SW480 (cell line): ENCODE data around the gene ZNRF3.

Source experiments
- DNase-seq: peaks from one replicate; pipeline ENCODE4 v3.0.0-alpha.2; 2016; ENCODE audit warnings: low spot score

ZNRF3 gene

DNA sequence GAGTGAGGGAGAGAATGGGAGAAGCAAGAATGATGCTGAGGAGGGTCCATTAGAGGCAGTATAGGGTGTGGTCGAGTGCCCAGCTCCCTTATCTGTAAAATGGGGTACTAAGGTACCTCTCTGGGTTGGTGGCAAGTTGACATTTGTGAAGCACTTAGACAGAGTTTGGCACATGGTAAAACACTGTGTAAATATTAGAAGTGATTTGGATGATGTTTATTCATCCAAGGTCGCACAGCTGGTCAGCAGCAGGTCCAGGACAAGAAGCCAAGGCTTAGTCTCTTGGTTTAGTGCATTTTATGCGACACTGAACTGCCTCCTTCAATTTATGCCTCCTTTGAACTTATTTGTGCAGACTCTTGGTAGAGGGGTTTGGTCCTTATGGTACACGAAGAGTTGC lies 208.9 kb downstream of the ZNRF3 start:
- DNase-seq = no peak

DNA sequence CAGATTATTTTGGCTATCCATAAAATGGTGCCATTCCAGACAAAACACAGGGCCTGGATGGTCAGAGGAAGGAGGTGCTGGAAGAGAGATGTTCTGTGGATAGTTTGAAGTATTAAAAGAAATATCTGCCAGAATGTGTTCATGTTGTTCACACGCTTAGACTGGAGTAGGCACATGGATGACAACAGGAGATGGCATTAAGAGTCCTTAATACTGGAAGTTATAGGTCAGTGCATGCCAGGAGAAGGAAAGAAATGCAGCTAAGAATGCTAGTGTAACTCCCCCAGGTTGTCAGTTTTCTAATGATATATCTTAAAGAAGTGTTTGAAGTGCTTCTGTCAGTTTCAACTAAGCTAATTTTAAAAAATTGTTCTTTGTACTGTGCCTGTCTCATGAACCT lies 209.7 kb downstream of the ZNRF3 start:
- DNase-seq = no peak

DNA sequence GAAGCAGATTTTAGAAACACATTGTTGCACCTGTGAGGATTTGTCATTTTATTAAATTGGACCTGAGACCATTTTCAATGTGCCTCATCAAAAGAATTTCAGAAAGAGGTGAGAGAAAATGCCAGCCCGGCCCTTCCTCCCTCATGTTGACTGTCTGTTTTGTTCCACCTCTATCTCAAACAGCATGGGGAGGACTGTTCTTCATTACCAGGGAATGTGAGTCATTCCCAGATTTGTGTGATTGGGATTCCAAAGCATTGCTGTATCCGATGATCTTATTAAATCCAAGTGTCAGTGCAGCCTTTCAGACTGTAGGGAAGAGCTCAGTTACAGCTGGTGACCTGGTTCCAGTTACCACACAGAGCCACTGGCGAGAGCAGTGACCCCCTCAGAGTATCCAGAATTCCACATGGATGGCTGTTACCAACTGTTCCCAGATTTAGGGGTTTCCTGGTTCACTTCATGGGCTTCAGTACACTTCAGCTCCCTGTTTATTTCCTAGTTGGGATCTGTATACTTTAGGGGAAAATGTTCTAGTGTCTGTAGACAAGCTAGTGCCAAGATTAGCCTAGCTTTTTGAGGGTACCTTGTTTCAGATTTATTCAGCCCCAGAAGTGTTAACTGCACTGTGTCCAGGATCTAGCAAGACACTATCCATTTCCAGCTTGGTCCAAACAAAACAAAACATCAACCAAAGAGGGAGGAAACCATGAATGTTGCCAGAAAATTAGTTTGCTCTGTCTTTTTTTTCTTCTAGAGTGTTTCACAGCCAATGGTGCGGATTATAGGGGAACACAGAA lies 210.3 kb downstream of the ZNRF3 start:
- no peak for DNase-seq

DNA sequence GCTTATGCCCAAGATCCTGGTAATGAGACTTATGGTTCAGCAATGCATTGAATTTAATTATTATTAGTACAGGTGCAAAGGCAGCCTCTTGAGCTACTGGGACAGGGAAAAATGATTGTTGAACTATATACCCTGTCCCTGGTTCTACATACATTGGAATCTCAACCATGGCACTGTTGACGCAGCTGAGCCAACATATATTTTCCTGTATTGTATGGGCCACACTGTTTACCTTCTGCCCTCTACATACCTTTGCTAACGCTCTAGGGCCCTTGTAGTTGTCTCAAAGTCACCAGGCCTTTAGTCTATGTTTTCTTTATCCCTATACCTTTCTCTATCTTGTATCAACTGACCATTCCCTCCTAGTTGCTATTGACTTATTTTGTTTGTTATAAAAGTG lies 212.1 kb downstream of the ZNRF3 start:
- no peak for DNase-seq

DNA sequence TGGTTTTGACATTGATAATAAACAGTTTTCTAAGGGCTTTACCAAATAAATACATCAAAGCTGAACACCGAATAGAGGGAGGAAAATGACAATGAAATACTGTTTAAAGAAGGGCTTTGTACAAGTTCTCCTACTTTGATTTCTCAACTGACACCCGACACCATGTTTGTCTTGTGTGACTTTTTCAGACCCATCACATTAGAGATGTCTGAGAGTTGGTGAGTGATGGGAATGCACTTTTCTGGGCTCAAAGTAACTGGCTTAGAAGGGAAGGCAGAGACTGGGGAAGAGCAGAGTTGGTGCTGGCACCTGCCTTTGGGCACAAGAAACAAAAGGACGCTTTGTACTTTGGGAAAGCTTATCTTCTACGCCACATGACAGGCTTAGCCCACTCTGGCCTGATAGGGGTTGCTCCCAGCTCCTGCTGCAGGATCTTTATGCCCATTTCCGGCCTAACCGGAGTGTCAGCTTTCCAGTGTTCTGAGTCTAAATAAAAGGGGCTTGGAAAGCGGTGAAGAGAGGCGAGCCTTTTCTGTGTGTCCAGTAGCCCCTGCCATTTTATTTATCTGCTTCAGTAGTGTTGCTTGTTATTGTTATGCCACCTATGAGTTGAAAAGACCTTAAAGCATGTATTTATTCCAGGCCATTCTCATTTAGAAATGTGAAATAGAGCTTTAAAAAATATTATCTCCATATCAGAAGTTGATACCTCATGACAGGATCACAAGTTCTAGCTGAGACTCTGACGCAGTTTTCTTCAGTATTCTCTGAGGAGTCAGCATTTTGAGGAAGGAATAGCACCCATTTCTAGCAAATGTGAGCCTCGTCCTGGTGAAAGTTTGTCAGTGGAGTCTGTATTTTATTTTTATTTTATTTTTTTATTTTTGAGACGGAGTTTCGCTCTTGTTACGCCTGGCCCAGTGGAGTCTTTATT lies 213.6 kb downstream of the ZNRF3 start:
- peak; percentile 83 for DNase-seq

DNA sequence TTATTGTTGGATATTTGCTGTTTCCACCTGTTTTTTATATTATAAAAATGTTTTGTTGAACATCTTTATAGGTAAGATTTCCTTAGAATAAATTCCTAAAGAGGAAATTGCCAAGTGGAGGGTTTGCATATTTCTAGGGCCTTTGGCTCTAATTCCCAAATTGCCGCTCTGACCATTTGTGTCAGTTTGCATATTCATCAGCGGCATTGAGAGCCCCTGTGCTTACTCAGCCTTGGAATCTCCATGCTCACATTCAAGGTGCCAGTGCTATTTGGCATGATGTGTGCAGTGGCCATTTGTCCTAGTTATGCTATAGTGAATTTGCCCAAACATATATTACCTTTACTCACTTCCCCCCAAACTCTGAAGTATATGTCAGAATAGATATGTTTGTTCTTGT lies 214.9 kb downstream of the ZNRF3 start:
- no peak for DNase-seq

DNA sequence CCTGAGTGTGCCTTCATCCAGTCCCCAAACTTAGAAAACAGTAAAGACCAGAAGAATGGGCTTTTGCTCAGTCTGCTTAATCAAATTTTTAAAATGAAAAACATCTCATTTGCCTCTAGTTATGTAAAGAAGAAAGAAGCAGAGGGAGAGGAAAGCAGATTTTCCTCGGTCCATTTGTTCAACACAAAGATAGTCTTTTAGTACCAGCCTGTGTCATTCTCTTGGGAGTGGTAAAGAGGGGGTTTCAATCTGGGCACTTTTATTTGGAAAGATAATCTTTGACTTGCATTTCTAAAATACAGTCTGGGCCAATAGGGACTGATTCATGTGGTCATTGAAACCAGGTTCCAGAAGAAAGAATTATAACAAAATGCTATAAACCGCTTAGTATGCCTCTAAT lies 218.9 kb downstream of the ZNRF3 start:
- no peak for DNase-seq

DNA sequence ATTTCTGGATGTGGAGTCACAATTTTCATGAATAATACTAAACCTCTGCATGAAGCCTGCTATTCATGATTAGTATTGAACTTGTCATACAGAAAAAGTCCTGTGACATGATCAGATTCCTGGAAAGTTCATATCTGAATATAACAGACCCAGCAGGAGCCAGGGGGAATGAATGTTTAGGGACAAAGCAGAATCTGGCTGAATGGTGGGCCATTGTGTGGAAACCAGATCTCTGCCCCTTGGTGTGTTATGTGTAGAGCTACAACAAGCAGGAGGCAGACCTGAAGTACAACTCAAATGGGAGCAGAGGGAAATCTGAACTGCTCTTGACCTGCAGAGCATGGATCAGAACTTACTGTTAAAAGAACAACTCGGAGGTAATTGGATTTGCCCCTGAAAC lies 219.7 kb downstream of the ZNRF3 start:
- DNase-seq = no peak

DNA sequence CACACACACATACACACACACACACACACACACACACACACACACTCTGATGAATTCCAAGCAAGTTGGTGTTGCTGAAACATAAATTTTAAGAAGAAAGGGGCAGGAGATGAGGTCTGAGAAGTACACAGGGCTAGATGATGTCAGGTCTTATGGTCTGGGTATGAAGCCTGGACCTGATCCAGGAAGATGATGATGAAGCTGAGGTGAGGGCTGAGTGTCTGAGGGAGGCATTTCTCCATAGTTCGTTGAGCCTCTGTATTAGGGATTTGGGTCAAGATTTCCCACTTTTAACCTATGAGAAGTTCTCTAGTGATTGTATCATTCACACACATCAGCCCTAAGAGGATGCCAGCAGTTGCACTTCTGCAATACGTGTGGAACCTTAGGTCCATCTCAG lies 222.1 kb downstream of the ZNRF3 start:
- no peak for DNase-seq

DNA sequence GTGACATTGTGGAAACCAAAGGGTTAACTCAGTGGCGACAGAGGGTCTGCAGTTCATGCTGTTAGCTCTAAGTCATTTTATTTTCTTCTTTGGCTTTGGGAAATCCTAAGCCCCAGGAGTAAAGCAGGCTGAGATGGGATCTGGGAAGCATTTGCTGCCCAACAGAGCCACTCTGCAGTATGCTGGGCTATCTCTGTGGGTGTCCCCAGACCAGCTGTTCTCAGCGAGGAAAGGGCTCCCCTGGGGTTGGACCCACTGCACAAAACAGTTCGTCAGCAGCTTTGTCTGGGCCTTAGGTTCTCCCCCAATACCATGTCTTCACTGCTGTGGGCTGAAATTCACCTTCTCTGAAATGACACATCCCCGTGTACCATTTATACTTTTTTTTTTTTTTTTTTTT lies 223.5 kb downstream of the ZNRF3 start:
- DNase-seq = no peak
